ENCODE measurements around the gene PACC1. TPM values are rescaled to one million over a fixed set of nuclear protein-coding genes. Genes with fewer than 3 reads are reported as not detected.

Gene PACC1
- total RNA-seq, 4 donors from 2014 or later, result 2.2 to 5.0 (median 3.7) TPM

DNA sequence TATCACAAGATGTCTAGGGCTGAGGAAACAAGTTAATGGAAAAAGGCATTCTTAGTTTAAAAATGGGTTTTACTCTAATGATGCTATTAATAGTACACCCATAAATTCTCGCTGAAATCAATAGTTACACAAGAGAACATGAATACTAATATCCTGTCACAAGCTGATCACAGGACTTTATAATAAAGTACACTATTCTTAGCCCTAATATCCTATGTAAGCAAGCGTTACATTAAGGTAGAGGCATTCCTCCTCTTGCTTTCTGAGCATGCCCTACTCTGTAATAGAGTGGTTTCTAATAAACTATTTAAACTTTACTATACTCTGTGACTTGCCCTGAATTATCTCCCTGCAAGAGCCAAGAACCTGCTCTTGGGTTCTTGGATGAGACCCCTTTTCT is 6.5 kb upstream of the PACC1 start:
- H3K27ac ChIP-seq (replicated peaks in 1 of 4), result no peak overlapping the region
- WGBS, result 88% methylated on average over 2 of the region's 2 CpGs
- no peaks in the 10 kb centered on the region for H3K9me3 ChIP-seq
- H3K4me3 ChIP-seq, result no peak overlapping the region
- no peak for DNase-seq (ENCODE audit: extremely low spot score)
- intact Hi-C loops (cut with DNase I), result no loop called here
- H3K4me1 ChIP-seq, result no peaks in the 10 kb centered on the region
- no peaks in the 10 kb centered on the region for H3K36me3 ChIP-seq
- H3K27me3 ChIP-seq, result no peaks in the 10 kb centered on the region
- TF ChIP-seq EP300 (IDR thresholded peaks at IDR 0.05) (no peak), POLR2AphosphoS5 (IDR thresholded peaks at IDR 0.05) (no peak), POLR2A (IDR thresholded peaks at IDR 0.05; ENCODE audit: low read depth) (no peak)
- TF ChIP-seq, protein P1, sequence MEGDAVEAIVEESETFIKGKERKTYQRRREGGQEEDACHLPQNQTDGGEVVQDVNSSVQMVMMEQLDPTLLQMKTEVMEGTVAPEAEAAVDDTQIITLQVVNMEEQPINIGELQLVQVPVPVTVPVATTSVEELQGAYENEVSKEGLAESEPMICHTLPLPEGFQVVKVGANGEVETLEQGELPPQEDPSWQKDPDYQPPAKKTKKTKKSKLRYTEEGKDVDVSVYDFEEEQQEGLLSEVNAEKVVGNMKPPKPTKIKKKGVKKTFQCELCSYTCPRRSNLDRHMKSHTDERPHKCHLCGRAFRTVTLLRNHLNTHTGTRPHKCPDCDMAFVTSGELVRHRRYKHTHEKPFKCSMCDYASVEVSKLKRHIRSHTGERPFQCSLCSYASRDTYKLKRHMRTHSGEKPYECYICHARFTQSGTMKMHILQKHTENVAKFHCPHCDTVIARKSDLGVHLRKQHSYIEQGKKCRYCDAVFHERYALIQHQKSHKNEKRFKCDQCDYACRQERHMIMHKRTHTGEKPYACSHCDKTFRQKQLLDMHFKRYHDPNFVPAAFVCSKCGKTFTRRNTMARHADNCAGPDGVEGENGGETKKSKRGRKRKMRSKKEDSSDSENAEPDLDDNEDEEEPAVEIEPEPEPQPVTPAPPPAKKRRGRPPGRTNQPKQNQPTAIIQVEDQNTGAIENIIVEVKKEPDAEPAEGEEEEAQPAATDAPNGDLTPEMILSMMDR (IDR thresholded peaks at IDR 0.05), result no peak

GRCh38 chr1:212415107-212415841 is 588 bp upstream of the PACC1 start:
- H3K27ac ChIP-seq (replicated peaks in 1 of 4), result peak overlapping the region in 3 of 4 donors; percentile 43 to 70 (median 62)

GRCh38 chr1:212413902-212414327 is 771 bp downstream of the PACC1 start:
- WGBS, result 17% methylated on average over 19 of the region's 21 CpGs
- Histone ChIP-seq H3K27ac (replicated peaks in 1 of 4) (peak overlapping the region in 3 of 4 donors; percentile 43 to 70 (median 62)), H3K9me3 (no peaks in the 10 kb centered on the region), H3K4me3 (peak overlapping the region; percentile 71 to 97 (median 84)), H3K27me3 (no peaks in the 10 kb centered on the region), H3K36me3 (peaks cover 0 to 30% (median 22%) of the 10 kb centered on the region in 4 donors), H3K4me1 (peaks cover 5 to 22% (median 17%) of the 10 kb centered on the region in 4 donors)
- no peak for DNase-seq (ENCODE audit: extremely low spot score)
- TF ChIP-seq POLR2AphosphoS5 (IDR thresholded peaks at IDR 0.05), result no peak
- TF ChIP-seq, protein P1 (IDR thresholded peaks at IDR 0.05), result no peak
- TF ChIP-seq EP300 (IDR thresholded peaks at IDR 0.05), result no peak
- no peak for TF ChIP-seq POLR2A (IDR thresholded peaks at IDR 0.05; ENCODE audit: low read depth)
- intact Hi-C loops (cut with DNase I), result no loop called here

More at GRCh38 chr1:212415107-212415841, 588 bp upstream of the PACC1 start:
- no peak for DNase-seq (ENCODE audit: extremely low spot score)
- Histone ChIP-seq H3K4me1 (peaks cover 5 to 22% (median 17%) of the 10 kb centered on the region in 4 donors), H3K4me3 (peak overlapping the region; percentile 71 to 97 (median 84)), H3K27me3 (no peaks in the 10 kb centered on the region), H3K36me3 (peaks cover 0 to 17% (median 10%) of the 10 kb centered on the region in 4 donors), H3K9me3 (no peaks in the 10 kb centered on the region)
- TF ChIP-seq POLR2A (IDR thresholded peaks at IDR 0.05; ENCODE audit: low read depth) (no peak), POLR2AphosphoS5 (IDR thresholded peaks at IDR 0.05) (no peak), EP300 (IDR thresholded peaks at IDR 0.05) (no peak)
- TF ChIP-seq, protein P1 (IDR thresholded peaks at IDR 0.05), result no peak
- 67% methylated on average over 11 of the region's 13 CpGs for WGBS
- intact Hi-C loops (cut with DNase I), result no loop called here

- DNase-seq (ENCODE audit: extremely low spot score), result no peak
- Histone ChIP-seq H3K4me1 (peaks cover 5 to 22% (median 17%) of the 10 kb centered on the region in 4 donors), H3K27me3 (no peaks in the 10 kb centered on the region), H3K27ac (replicated peaks in 1 of 4) (no peak overlapping the region), H3K36me3 (peaks cover 0 to 45% (median 27%) of the 10 kb centered on the region in 4 donors), H3K9me3 (no peaks in the 10 kb centered on the region), H3K4me3 (no peak overlapping the region)
- intact Hi-C loops (cut with DNase I), result no loop called here
- TF ChIP-seq, protein P1 (IDR thresholded peaks at IDR 0.05), result no peak
- TF ChIP-seq EP300 (IDR thresholded peaks at IDR 0.05) (no peak), POLR2A (IDR thresholded peaks at IDR 0.05; ENCODE audit: low read depth) (no peak), POLR2AphosphoS5 (IDR thresholded peaks at IDR 0.05) (no peak)
- 94% methylated on average over 3 of the region's 3 CpGs for WGBS
Measured at GRCh38 chr1:212412374-212412773, 2.3 kb downstream of the PACC1 start.
